GM21723 (cell line): ENCODE results near the gene TCHP.
"Not testable (repeated sequence)": the region's sequence is repeated elsewhere in the genome, so short reads cannot be mapped to it uniquely, and the experiment has no call there.

ENCODE experiments used
- ATAC-seq: cut with Tn5 transposase; IDR thresholded peaks from one replicate; pipeline ENCODE4 v1.9.1; 2021; ENCODE audit warnings: mild to moderate bottlenecking, moderate library complexity; ENCODE audit not compliant: unreplicated experiment

TCHP gene

GRCh38 chr12:109910254-109910968 lies 10.3 kb downstream of the TCHP start:
- no peak for ATAC-seq

- no peak for ATAC-seq
Observed at GRCh38 chr12:109910969-109911348, 10.9 kb downstream of the TCHP start.

- no peak for ATAC-seq
Observed at GRCh38 chr12:109912855-109913321, 12.8 kb downstream of the TCHP start.

GRCh38 chr12:109914461-109914860 lies 14.4 kb downstream of the TCHP start:
- ATAC-seq, result no peak

GRCh38 chr12:109915171-109916040 lies 15.3 kb downstream of the TCHP start:
- ATAC-seq, result no peak

GRCh38 chr12:109916045-109916444 lies 16.0 kb downstream of the TCHP start:
- ATAC-seq, result no peak

GRCh38 chr12:109919456-109919855 lies 19.4 kb downstream of the TCHP start:
- ATAC-seq, result no peak

- no peak for ATAC-seq
Observed at GRCh38 chr12:109920261-109920780, 20.2 kb downstream of the TCHP start.

- ATAC-seq, result no peak
Observed at GRCh38 chr12:109921982-109922381, 21.9 kb downstream of the TCHP start.

- no peak for ATAC-seq
Observed at GRCh38 chr12:109923038-109923437, 23.0 kb downstream of the TCHP start.

- ATAC-seq, result no peak
Observed at GRCh38 chr12:109923481-109924245, 23.6 kb downstream of the TCHP start.

GRCh38 chr12:109925185-109925840 lies 25.2 kb downstream of the TCHP start:
- ATAC-seq, result no peak

- no peak for ATAC-seq
Observed at GRCh38 chr12:109926016-109926415, 25.9 kb downstream of the TCHP start.

- no peak for ATAC-seq
Observed at GRCh38 chr12:109926488-109927210, 26.6 kb downstream of the TCHP start.

GRCh38 chr12:109927622-109928021 lies 27.5 kb downstream of the TCHP start:
- ATAC-seq, result no peak

- no peak for ATAC-seq
Observed at GRCh38 chr12:109928058-109928656, 28.1 kb downstream of the TCHP start.

GRCh38 chr12:109929326-109929725 lies 29.3 kb downstream of the TCHP start:
- ATAC-seq, result not testable (repeated sequence)

- ATAC-seq, result no peak
Observed at GRCh38 chr12:109930028-109930800, 30.1 kb downstream of the TCHP start.

- ATAC-seq, result no peak
Observed at GRCh38 chr12:109931143-109931542, 31.1 kb downstream of the TCHP start.
